Stimulated activated CD4-positive, alpha-beta T cell treated with anti-CD3 and anti-CD28 coated beads, Interleukin-1b, Interleukin-23, amount 100 ng/mL, for 24 hours (primary cell): ENCODE results near the gene DNPH1.

Experiments used
- DNase-seq, 4 experiments: peaks; one replicate each; pipeline ENCODE4 v3.0.0-alpha.2; 2020; ENCODE audit warnings: low read depth in 4 of 4, low spot score in 1 of 4

The DNPH1 gene

GRCh38 chr6:43219119-43219518 is 10.2 kb downstream of the DNPH1 start:
- DNase-seq = no peak

- DNase-seq = no peak
Observed at GRCh38 chr6:43217351-43217750, 11.9 kb downstream of the DNPH1 start.

- no peak for DNase-seq
Observed at GRCh38 chr6:43216200-43216599, 13.1 kb downstream of the DNPH1 start.

GRCh38 chr6:43215066-43215465 is 14.2 kb downstream of the DNPH1 start:
- DNase-seq = no peak

GRCh38 chr6:43213431-43213830 is 15.8 kb downstream of the DNPH1 start:
- DNase-seq = no peak

- DNase-seq = no peak
Observed at GRCh38 chr6:43211955-43212354, 17.3 kb downstream of the DNPH1 start.

- DNase-seq = no peak
Observed at GRCh38 chr6:43207286-43207685, 22.0 kb downstream of the DNPH1 start.

GRCh38 chr6:43205849-43206248 is 23.4 kb downstream of the DNPH1 start:
- no peak for DNase-seq

GRCh38 chr6:43204271-43205105 is 24.8 kb downstream of the DNPH1 start:
- DNase-seq = no peak

- no peak for DNase-seq
Observed at GRCh38 chr6:43203718-43204095, 25.6 kb downstream of the DNPH1 start.

GRCh38 chr6:43203029-43203717 is 26.1 kb downstream of the DNPH1 start:
- DNase-seq = no peak

- DNase-seq = no peak
Observed at GRCh38 chr6:43202451-43202850, 26.8 kb downstream of the DNPH1 start.

- DNase-seq = no peak
Observed at GRCh38 chr6:43200541-43200940, 28.7 kb downstream of the DNPH1 start.

GRCh38 chr6:43199912-43200311 is 29.4 kb downstream of the DNPH1 start:
- no peak for DNase-seq

GRCh38 chr6:43196337-43196736 is 32.9 kb downstream of the DNPH1 start:
- DNase-seq = no peak

GRCh38 chr6:43193929-43194328 is 35.4 kb downstream of the DNPH1 start:
- DNase-seq = no peak

- no peak for DNase-seq
Observed at GRCh38 chr6:43192911-43193310, 36.4 kb downstream of the DNPH1 start.

GRCh38 chr6:43189776-43190304 is 39.4 kb downstream of the DNPH1 start:
- DNase-seq = no peak

- no peak for DNase-seq
Observed at GRCh38 chr6:43188426-43188825, 40.9 kb downstream of the DNPH1 start.

- DNase-seq = no peak
Observed at GRCh38 chr6:43187821-43188220, 41.5 kb downstream of the DNPH1 start.

GRCh38 chr6:43186706-43187105 is 42.6 kb downstream of the DNPH1 start:
- no peak for DNase-seq

GRCh38 chr6:43186019-43186418 is 43.3 kb downstream of the DNPH1 start:
- DNase-seq = no peak
